KOPT-K1 (cell line): ENCODE results near the gene TMEM132C.
"Not testable (repeated sequence)": the region's sequence is repeated elsewhere in the genome, so short reads cannot be mapped to it uniquely, and the experiment has no call there.

ENCODE experiments used
- H3K27ac ChIP-seq: fragments of 200-600 bp; sonication (generic); 2 replicates; pipeline ENCODE4 v1.5.1; 2016; ENCODE audit warnings: antibody characterized with exemption, mild to moderate bottlenecking, low read depth, low read length; ENCODE audit not compliant: poor library complexity, severe bottlenecking
- H3K36me3 ChIP-seq: fragments of 200-600 bp; sonication (generic); 2 replicates; pipeline ENCODE4 v1.5.1; 2017; ENCODE audit warnings: antibody characterized with exemption, mild to moderate bottlenecking, low read length, moderate library complexity; ENCODE audit not compliant: insufficient read depth
- H3K9me3 ChIP-seq: fragments of 200-600 bp; sonication (generic); 2 replicates; pipeline ENCODE4 v1.5.1; 2017; ENCODE audit warnings: antibody characterized with exemption, low read length, mild to moderate bottlenecking; ENCODE audit not compliant: insufficient read depth, poor library complexity, severe bottlenecking

TMEM132C gene

GRCh38 chr12:128267131-128267622 lies at the start of gene TMEM132C:
TMEM132C (plus strand) TSS chr12:128267170; CDS start chr12:128267403, 233 bp downstream.
- Histone ChIP-seq H3K36me3 (no peaks in the 10 kb centered on the region), H3K27ac (no peak within 1 kb of the TSS), H3K9me3 (peaks cover 23% of the 10 kb centered on the region)

- Histone ChIP-seq H3K27ac (no peak overlapping the region), H3K36me3 (no peaks in the 10 kb centered on the region), H3K9me3 (no peaks in the 10 kb centered on the region)
These were observed 42.7 kb upstream of the TMEM132C start for GRCh38 chr12:128224226-128224625.

GRCh38 chr12:128228581-128228980 lies 38.4 kb upstream of the TMEM132C start:
- no peak overlapping the region for H3K27ac ChIP-seq
- H3K36me3 ChIP-seq: no peaks in the 10 kb centered on the region
- no peaks in the 10 kb centered on the region for H3K9me3 ChIP-seq

- no peaks in the 10 kb centered on the region for H3K36me3 ChIP-seq
- no peak overlapping the region for H3K27ac ChIP-seq
- no peaks in the 10 kb centered on the region for H3K9me3 ChIP-seq
These were observed 31.1 kb upstream of the TMEM132C start for GRCh38 chr12:128235635-128236417.

- Histone ChIP-seq H3K27ac (no peak overlapping the region), H3K9me3 (no peaks in the 10 kb centered on the region), H3K36me3 (no peaks in the 10 kb centered on the region)
These were observed 30.4 kb upstream of the TMEM132C start for GRCh38 chr12:128236525-128236924.

- Histone ChIP-seq H3K27ac (no peak overlapping the region), H3K9me3 (no peaks in the 10 kb centered on the region), H3K36me3 (no peaks in the 10 kb centered on the region)
These were observed 26.2 kb upstream of the TMEM132C start for GRCh38 chr12:128240745-128241144.

- H3K36me3 ChIP-seq: no peaks in the 10 kb centered on the region
- H3K9me3 ChIP-seq: peaks cover 17% of the 10 kb centered on the region
- no peak overlapping the region for H3K27ac ChIP-seq
These were observed 21.8 kb upstream of the TMEM132C start for GRCh38 chr12:128245121-128245520.

- H3K9me3 ChIP-seq: peaks cover 17% of the 10 kb centered on the region
- H3K27ac ChIP-seq: no peak overlapping the region
- no peaks in the 10 kb centered on the region for H3K36me3 ChIP-seq
These were observed 21.1 kb upstream of the TMEM132C start for GRCh38 chr12:128245905-128246304.

GRCh38 chr12:128250096-128250495 lies 16.9 kb upstream of the TMEM132C start:
- H3K36me3 ChIP-seq: no peaks in the 10 kb centered on the region
- peaks cover 17% of the 10 kb centered on the region for H3K9me3 ChIP-seq
- H3K27ac ChIP-seq: no peak overlapping the region

GRCh38 chr12:128253829-128254228 lies 13.1 kb upstream of the TMEM132C start:
- H3K36me3 ChIP-seq, H3K9me3 ChIP-seq, H3K27ac ChIP-seq: not testable (repeated sequence)

GRCh38 chr12:128258866-128259555 lies 8.0 kb upstream of the TMEM132C start:
- Histone ChIP-seq H3K36me3 (no peaks in the 10 kb centered on the region), H3K9me3 (peaks cover under 1% of the 10 kb centered on the region), H3K27ac (no peak overlapping the region)

GRCh38 chr12:128259556-128260070 lies 7.4 kb upstream of the TMEM132C start:
- Histone ChIP-seq H3K27ac (no peak overlapping the region), H3K36me3 (no peaks in the 10 kb centered on the region), H3K9me3 (peaks cover 6% of the 10 kb centered on the region)

GRCh38 chr12:128261757-128262156 lies 5.2 kb upstream of the TMEM132C start:
- H3K36me3 ChIP-seq: no peaks in the 10 kb centered on the region
- no peak overlapping the region for H3K27ac ChIP-seq
- peaks cover 11% of the 10 kb centered on the region for H3K9me3 ChIP-seq

GRCh38 chr12:128265566-128265965 lies 1.4 kb upstream of the TMEM132C start:
- peaks cover 23% of the 10 kb centered on the region for H3K9me3 ChIP-seq
- H3K36me3 ChIP-seq: no peaks in the 10 kb centered on the region
- H3K27ac ChIP-seq: no peak overlapping the region

- peaks cover 23% of the 10 kb centered on the region for H3K9me3 ChIP-seq
- no peaks in the 10 kb centered on the region for H3K36me3 ChIP-seq
- no peak overlapping the region for H3K27ac ChIP-seq
These were observed 884 bp upstream of the TMEM132C start for GRCh38 chr12:128266086-128266485.
